Measurements from ENCODE around the gene SRRM1. TPM values are rescaled to one million over a fixed set of nuclear protein-coding genes. Genes with fewer than 3 reads are reported as not detected.

The SRRM1 gene
- total and polyA plus RNA-seq, 2 of the 8 experiments (the other 6 are each of a cell fraction or from before 2014, with no cell fraction given): 77.1 to 255 TPM

DNA sequence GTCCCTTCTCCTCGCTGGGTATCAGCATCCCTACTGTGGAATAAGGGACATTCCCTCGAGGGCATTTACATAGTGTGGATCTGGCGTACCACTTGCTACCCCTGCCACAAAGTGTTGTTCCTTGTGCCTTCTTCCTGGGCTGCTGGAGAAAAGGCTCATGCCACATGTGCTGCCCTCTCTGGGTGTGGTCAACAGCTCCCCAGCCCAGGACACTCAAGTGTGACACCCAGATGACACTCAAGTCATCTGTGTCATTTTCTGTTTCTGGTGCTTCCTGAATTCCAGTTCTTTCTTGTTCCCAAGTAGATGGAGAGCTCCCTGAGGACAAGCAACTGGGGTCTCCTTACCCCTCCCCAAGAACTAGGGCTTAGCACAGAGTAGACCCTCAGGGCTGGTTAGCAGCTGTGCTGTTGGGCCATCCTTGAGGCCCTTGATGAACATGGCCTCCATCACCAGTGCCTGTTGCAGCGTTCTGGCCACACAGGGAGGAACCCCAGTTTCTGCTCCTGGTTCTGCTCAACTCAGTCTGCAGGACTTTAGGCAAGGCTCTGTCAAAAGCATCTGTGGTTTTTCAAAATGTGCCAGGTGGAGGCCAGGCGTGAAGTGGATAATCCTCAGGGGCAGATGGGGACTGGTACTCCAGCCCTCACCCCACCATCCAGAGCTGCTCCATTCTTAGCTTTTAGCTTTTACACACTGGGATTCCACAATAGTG, 53.1 kb downstream of the SRRM1 start:
- Histone ChIP-seq H3K56ac (replicated peaks; ENCODE audit: insufficient read length, low read depth, low read length) (no peak overlapping the region), H3K27me3 (replicated peaks in 1 of 4; ENCODE audit: control insufficient read depth in 3 of 4, extremely low read depth in 1 of 4, insufficient read depth in 3 of 4, low read length in 3 of 4) (no peaks in the 10 kb centered on the region), H3K4ac (replicated peaks; ENCODE audit: insufficient read length, low read depth, low read length) (no peak overlapping the region), H2BK5ac (ENCODE audit: low read depth, low read length) (no peak overlapping the region), H3K4me2 (ENCODE audit: insufficient read depth in 1 of 2, low read depth in 2 of 2, low read length in 2 of 2) (no peak overlapping the region), H3K18ac (ENCODE audit: extremely low read depth, low read length) (no peak overlapping the region), H3K79me1 (ENCODE audit: low read depth, low read length) (no peaks in the 10 kb centered on the region), H2BK20ac (ENCODE audit: low read length) (no peak overlapping the region), H3K79me2 (ENCODE audit: control insufficient read depth in 1 of 2, insufficient read depth in 2 of 2, low read length in 2 of 2) (no peaks in the 10 kb centered on the region), H4K20me1 (replicated peaks in 1 of 2; ENCODE audit: control insufficient read depth in 1 of 2, insufficient read depth in 2 of 2, low read length in 2 of 2) (no peaks in the 10 kb centered on the region), H4K5ac (ENCODE audit: insufficient read length, low read depth, low read length) (no peak overlapping the region), H3K27ac (ENCODE audit: low read depth, low read length) (no peak overlapping the region), H2BK120ac (replicated peaks; ENCODE audit: low read depth, low read length) (no peak overlapping the region), H3K23ac (ENCODE audit: insufficient read length) (no peak overlapping the region), H2BK15ac (ENCODE audit: low read length) (no peak overlapping the region), H4K8ac (ENCODE audit: extremely low read depth, insufficient read depth, low read length) (no peak overlapping the region; the same call in 1 of the 2 replicates), H3K4me1 (replicated peaks in 1 of 4; ENCODE audit: control insufficient read depth in 3 of 4, insufficient read depth in 4 of 4, low read length in 3 of 4) (peaks cover 0 to 11% (median 4%) of the 10 kb centered on the region in 4 experiments; a peak in 4 of 7 replicates), H3K4me3 (ENCODE audit: extremely low read depth in 1 of 4, insufficient read depth in 2 of 4, low read depth in 3 of 4, low read length in 4 of 4) (no peak overlapping the region), H2AFZ (ENCODE audit: low read length) (no peak overlapping the region), H2BK12ac (ENCODE audit: low read depth, low read length) (no peak overlapping the region), H4K91ac (replicated peaks; ENCODE audit: insufficient read length, low read length) (no peak overlapping the region), H3K23me2 (ENCODE audit: low read depth, low read length) (no peaks in the 10 kb centered on the region), H3K36me3 (ENCODE audit: control insufficient read depth in 2 of 4, insufficient read depth in 4 of 4, low read length in 3 of 4) (no peaks in the 10 kb centered on the region), H3K14ac (ENCODE audit: insufficient read length) (no peak overlapping the region), H2AK5ac (ENCODE audit: low read depth, low read length) (no peak overlapping the region), H3K9ac (replicated peaks in 1 of 4; ENCODE audit: extremely low read depth in 1 of 4, low read depth in 3 of 4, low read length in 3 of 4) (no peak overlapping the region), H3K9me3 (ENCODE audit: insufficient read depth in 2 of 2, low read depth in 1 of 2, low read length in 1 of 2) (peaks cover 0 to 1% of the 10 kb centered on the region in 2 experiments; a peak in 2 of 4 replicates)
- WGBS, 2 experiments (ENCODE audit: extremely low coverage in 1 of 2, insufficient coverage in 1 of 2, insufficient read length in 1 of 2, insufficient replicate concordance in 2 of 2, low coverage in 1 of 2, low lambda C conversion rate in 2 of 2, missing lambda C conversion rate in 1 of 2): 93% methylated on average over 5 of the region's 5 CpGs; no CpG with 5 or more reads in 1 of the 2 experiments
- POLR2A ChIA-PET (ENCODE audit: partially characterized antibody): interaction anchor here (3.9 kb wide), 1 partner anchor 50 kb away, joined by 17 read pairs; the partner anchor contains the start of gene CLIC4
- CTCF ChIA-PET (ENCODE audit: partially characterized antibody): interaction anchor here (0.6 to 6.9 kb wide), 6 partner anchors 7 to 220 kb away, joined by 3 to 40 read pairs (median 8); no protein-coding TSS in a partner anchor
- FAIRE-seq (no peak), DNase-seq (ENCODE audit: low read depth in 1 of 2, low spot score in 2 of 2) (no peak)
- no peak for TF ChIP-seq SRF (IDR thresholded peaks at IDR 0.05; ENCODE audit: low read depth, low read length)
- no peak for TF ChIP-seq TEAD4 (IDR thresholded peaks at IDR 0.05; ENCODE audit: low read depth, low read length)
- no peak for TF ChIP-seq NANOG (IDR thresholded peaks at IDR 0.05; ENCODE audit: insufficient read depth, low read depth, low read length, poor library complexity, severe bottlenecking)
- TF ChIP-seq CHD2 (IDR thresholded peaks at IDR 0.05; ENCODE audit: low read length): no peak
- TF ChIP-seq POLR2AphosphoS5 (IDR thresholded peaks at IDR 0.05; ENCODE audit: low read depth, low read length): no peak
- no peak for TF ChIP-seq EGR1 (IDR thresholded peaks at IDR 0.05; ENCODE audit: borderline replicate concordance, low read depth, low read length)
- no peak for TF ChIP-seq TAF1 (IDR thresholded peaks at IDR 0.05; ENCODE audit: low read depth, low read length)
- no peak for TF ChIP-seq RFX5 (IDR thresholded peaks at IDR 0.05; ENCODE audit: borderline replicate concordance, low read depth, low read length)
- TF ChIP-seq SIX5 (IDR thresholded peaks at IDR 0.05; ENCODE audit: low read depth, low read length): no peak
- TF ChIP-seq ZNF274 (IDR thresholded peaks at IDR 0.05; ENCODE audit: borderline replicate concordance, extremely low read depth, low read length): no peak
- no peak for TF ChIP-seq TBP (IDR thresholded peaks at IDR 0.05; ENCODE audit: low read depth, low read length)
- TF ChIP-seq HDAC2 (IDR thresholded peaks at IDR 0.05; ENCODE audit: borderline replicate concordance in 1 of 2, low read depth in 2 of 2, low read length in 2 of 2): no peak
- TF ChIP-seq SP2 (IDR thresholded peaks at IDR 0.05; ENCODE audit: low read length): no peak

Data from H1 (cell line).